Measurements from ENCODE around the gene PDIA5. TPM values are rescaled to one million over a fixed set of nuclear protein-coding genes. Genes with fewer than 3 reads are reported as not detected.
A peak's percentile ranks its signal among the peaks of the same experiment; 100 is the strongest.

The PDIA5 gene
- total RNA-seq, 3 donors from 2014 or later (not counting 1 experiment from before 2014, with no cell fraction given), result 0.59 to 3.3 (median 0.63) TPM

DNA sequence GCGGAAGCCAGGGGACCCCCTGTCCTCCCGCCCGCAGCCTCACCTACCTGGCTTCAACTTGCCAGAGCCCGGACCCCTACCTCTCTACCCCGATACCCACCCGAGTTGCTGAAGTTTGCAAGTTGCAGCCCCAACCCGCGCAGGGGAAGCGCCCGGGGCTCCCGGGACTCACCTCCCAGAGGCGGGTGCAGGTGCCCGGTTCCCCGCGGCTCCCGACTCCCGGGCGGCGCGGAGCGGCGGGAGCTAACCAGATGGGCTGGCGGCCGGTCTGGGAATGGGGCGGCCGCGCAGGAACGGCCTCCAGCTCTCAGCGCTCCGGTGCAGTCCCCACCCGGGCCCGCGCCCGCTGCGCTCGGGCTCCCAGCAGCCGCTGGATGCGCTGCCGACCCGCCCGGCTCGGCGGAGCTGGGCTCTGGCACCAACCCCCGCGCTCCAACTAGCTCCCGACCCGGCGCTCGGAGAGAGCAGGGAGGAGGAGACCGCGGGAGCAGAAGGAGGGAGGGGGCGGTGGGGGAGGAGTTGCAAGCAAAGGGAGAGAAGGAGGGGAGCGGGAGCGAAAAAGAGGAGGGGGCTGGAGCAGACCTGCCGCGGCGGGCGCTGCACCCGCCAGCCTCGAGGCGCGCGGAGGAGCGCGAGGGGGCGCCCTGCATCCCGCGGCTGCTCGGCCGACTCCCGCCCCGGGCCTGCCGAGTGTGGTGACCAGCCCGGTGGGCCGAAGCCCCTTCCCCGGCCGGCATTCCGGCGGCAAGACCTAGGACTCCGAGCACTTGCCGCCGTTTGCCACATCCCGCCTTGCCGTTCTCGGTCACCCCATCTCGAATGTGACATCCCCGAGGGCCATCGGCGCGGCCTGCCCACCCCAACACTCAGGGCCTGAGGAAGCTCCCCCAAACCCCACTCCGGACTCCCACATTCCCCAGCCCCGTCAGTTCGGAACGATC, 39.3 kb upstream of the PDIA5 start, which contains the start of gene SEMA5B:
Gene SEMA5B (minus strand): TSS at position 472 of the 941 bp plus-strand sequence. CDS start 66,500 bp downstream, outside the sequence.
- peaks cover 4 to 25% of the 10 kb centered on the region in 2 donors for H3K4me1 Mint-ChIP-seq
- Histone ChIP-seq H3K4me3 (ENCODE audit: low read length) (peak within 1 kb of the TSS; percentile 32), H3K27ac (ENCODE audit: low read length) (no peak within 1 kb of the TSS), H3K36me3 (ENCODE audit: control insufficient read depth, insufficient read depth, low read length) (no peaks in the 10 kb centered on the region), H3K27me3 (ENCODE audit: control insufficient read depth, insufficient read depth, low read length) (peaks cover 41% of the 10 kb centered on the region), H3K9me3 (ENCODE audit: control insufficient read depth, insufficient read depth, low read length) (no peaks in the 10 kb centered on the region), H3K4me1 (ENCODE audit: control insufficient read depth, insufficient read depth, low read length) (peaks cover 23% of the 10 kb centered on the region)
- no peak within 1 kb of the TSS for H3K27ac Mint-ChIP-seq
- 1% methylated on average over 93 of the region's 94 CpGs for WGBS (ENCODE audit: insufficient coverage)
- H3K9me3 Mint-ChIP-seq, result no peaks in the 10 kb centered on the region
- H3K36me3 Mint-ChIP-seq, result no peaks in the 10 kb centered on the region
- peaks cover 49% of the 10 kb centered on the region in 2 donors for H3K27me3 Mint-ChIP-seq (ENCODE audit: low read depth in 2 of 2)
- intact Hi-C loops (cut with micrococcal nuclease), result loop anchor here (2.0 to 5.0 kb wide), 2 partner anchors 270 to 1481 kb away; no protein-coding TSS in a partner anchor
- ATAC-seq (peak in 2 of 3 donors; percentile 17 to 60), DNase-seq (peak in 1 of 2 donors; percentile 39)
- no peak for TF ChIP-seq CTCF (IDR thresholded peaks at IDR 0.05)
- peak within 1 kb of the TSS; percentile 67 for H3K4me3 Mint-ChIP-seq

GRCh38 chr3:123028233-123028828, 38.5 kb upstream of the PDIA5 start:
- 1% methylated on average over 21 of the region's 21 CpGs for WGBS (ENCODE audit: insufficient coverage)
- no peak overlapping the region for H3K27ac Mint-ChIP-seq
- H3K4me3 Mint-ChIP-seq, result peak overlapping the region; percentile 41
- DNase-seq (peak in 1 of 2 donors; percentile 51), ATAC-seq (peak in 2 of 3 donors; percentile 18 to 33)
- H3K27me3 Mint-ChIP-seq (ENCODE audit: low read depth in 2 of 2), result peaks cover 42 to 44% of the 10 kb centered on the region in 2 donors
- Histone ChIP-seq H3K36me3 (ENCODE audit: control insufficient read depth, insufficient read depth, low read length) (no peaks in the 10 kb centered on the region), H3K4me1 (ENCODE audit: control insufficient read depth, insufficient read depth, low read length) (peaks cover 23% of the 10 kb centered on the region), H3K4me3 (ENCODE audit: low read length) (peak overlapping the region; percentile 32), H3K27me3 (ENCODE audit: control insufficient read depth, insufficient read depth, low read length) (peaks cover 41% of the 10 kb centered on the region), H3K27ac (ENCODE audit: low read length) (no peak overlapping the region), H3K9me3 (ENCODE audit: control insufficient read depth, insufficient read depth, low read length) (no peaks in the 10 kb centered on the region)
- TF ChIP-seq CTCF (IDR thresholded peaks at IDR 0.05), result peak; percentile 19
- no peaks in the 10 kb centered on the region for H3K9me3 Mint-ChIP-seq
- intact Hi-C loops (cut with micrococcal nuclease), result loop anchor here (2.0 to 5.0 kb wide), 2 partner anchors 271 to 1482 kb away; no protein-coding TSS in a partner anchor
- H3K36me3 Mint-ChIP-seq, result no peaks in the 10 kb centered on the region
- H3K4me1 Mint-ChIP-seq, result peaks cover 4 to 25% of the 10 kb centered on the region in 2 donors

DNA sequence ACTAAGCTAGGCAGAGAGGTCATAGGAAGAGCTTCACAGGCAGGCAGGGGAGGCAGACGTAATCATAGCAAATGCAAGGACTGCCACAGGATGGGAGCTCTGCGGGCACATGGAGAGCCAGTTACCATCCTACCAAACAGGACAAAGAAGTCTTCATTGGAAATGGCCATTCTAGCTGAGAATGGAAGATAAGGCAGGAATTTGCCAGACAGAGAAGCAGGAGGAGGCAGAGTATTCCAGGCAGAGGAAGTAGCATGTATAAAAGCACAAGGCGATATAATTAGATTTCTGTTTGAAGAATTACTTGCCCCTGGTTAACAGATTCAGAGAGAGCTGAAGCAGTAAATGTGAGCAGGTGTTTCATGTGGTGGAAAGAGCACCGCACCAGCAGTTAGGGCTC, 35.8 kb upstream of the PDIA5 start:
- Mint-ChIP-seq H3K36me3 (no peaks in the 10 kb centered on the region), H3K27ac (no peak overlapping the region), H3K9me3 (no peaks in the 10 kb centered on the region), H3K27me3 (ENCODE audit: low read depth in 2 of 2) (peaks cover 28 to 39% of the 10 kb centered on the region in 2 donors), H3K4me1 (peaks cover 4 to 19% of the 10 kb centered on the region in 2 donors), H3K4me3 (no peak overlapping the region)
- DNase-seq (no peak), ATAC-seq (no peak)
- Histone ChIP-seq H3K27ac (ENCODE audit: low read length) (no peak overlapping the region), H3K27me3 (ENCODE audit: control insufficient read depth, insufficient read depth, low read length) (peaks cover 31% of the 10 kb centered on the region), H3K4me1 (ENCODE audit: control insufficient read depth, insufficient read depth, low read length) (peaks cover 20% of the 10 kb centered on the region), H3K36me3 (ENCODE audit: control insufficient read depth, insufficient read depth, low read length) (no peaks in the 10 kb centered on the region), H3K4me3 (ENCODE audit: low read length) (no peak overlapping the region), H3K9me3 (ENCODE audit: control insufficient read depth, insufficient read depth, low read length) (no peaks in the 10 kb centered on the region)
- WGBS (ENCODE audit: insufficient coverage), result 90% methylated on average over 4 of the region's 4 CpGs
- TF ChIP-seq CTCF (IDR thresholded peaks at IDR 0.05), result no peak
- intact Hi-C loops (cut with micrococcal nuclease), result no loop called here

Measured in natural killer cell (primary cell).